Activated CD4-positive, alpha-beta T cell treated with anti-CD3 and anti-CD28 coated beads for 36 hours (primary cell): ENCODE results near the gene KMT2B. TPM values are rescaled to one million over a fixed set of nuclear protein-coding genes. Genes with fewer than 3 reads are reported as not detected.
A peak's percentile ranks its signal among the peaks of the same experiment; 100 is the strongest.

Experiments
- ATAC-seq: fragments of 200-7000 bp; cut with Tn5 transposase; one replicate; pipeline ENCODE4 v1.10.0; 2021; ENCODE audit warnings: mild to moderate bottlenecking, moderate library complexity
- CTCF ChIA-PET: fragments of 350-600 bp; sonication (Branson Sonifier 250); formaldehyde crosslinking; loops from one replicate; lab custom pipeline; 2021; ENCODE audit warnings: antibody characterized with exemption; lab: Charles Lee
- POLR2A ChIA-PET: fragments of 350-600 bp; sonication (Branson Sonifier 250); formaldehyde crosslinking; loops from one replicate; lab custom pipeline; 2021; ENCODE audit warnings: antibody characterized with exemption, inconsistent platforms; lab: Charles Lee
- DNase-seq: peaks from one replicate; pipeline ENCODE4 v3.0.0-alpha.2; 2020
- H3K27ac Mint-ChIP-seq: one replicate; pipeline ENCODE4 v1.8.0; 2021; ENCODE audit warnings: mixed read lengths
- H3K27me3 Mint-ChIP-seq: one replicate; pipeline ENCODE4 v1.8.0; 2021; ENCODE audit warnings: mixed read lengths
- H3K36me3 Mint-ChIP-seq: one replicate; pipeline ENCODE4 v1.8.0; 2021; ENCODE audit warnings: low read depth, mixed read lengths
- H3K4me1 Mint-ChIP-seq: one replicate; pipeline ENCODE4 v1.8.0; 2021; ENCODE audit warnings: mixed read lengths
- H3K4me3 Mint-ChIP-seq: one replicate; pipeline ENCODE4 v1.8.0; 2021; ENCODE audit warnings: mild to moderate bottlenecking, moderate library complexity, mixed read lengths
- H3K9me3 Mint-ChIP-seq: one replicate; pipeline ENCODE4 v1.8.0; 2021; ENCODE audit warnings: low read depth, mixed read lengths
- intact Hi-C, 2 experiments: fragments of 100-400 bp; cut with DNase I in 1 of 2; cut with micrococcal nuclease in 1 of 2; formaldehyde crosslinking; loops; one replicate each; pipeline versions ENCODE4 v1.14.2 to v1.15.1; 2022 to 2024; cut with DNase I, micrococcal nuclease
- total RNA-seq, 2 experiments: library from RNA; stranded (reverse); gene quantifications; one replicate each; pipeline ENCODE4 v1.2.3, GENCODE V29; 2021

The KMT2B gene
- total RNA-seq, 2 experiments from 2014 or later: 48.6 to 49.4 TPM

DNA sequence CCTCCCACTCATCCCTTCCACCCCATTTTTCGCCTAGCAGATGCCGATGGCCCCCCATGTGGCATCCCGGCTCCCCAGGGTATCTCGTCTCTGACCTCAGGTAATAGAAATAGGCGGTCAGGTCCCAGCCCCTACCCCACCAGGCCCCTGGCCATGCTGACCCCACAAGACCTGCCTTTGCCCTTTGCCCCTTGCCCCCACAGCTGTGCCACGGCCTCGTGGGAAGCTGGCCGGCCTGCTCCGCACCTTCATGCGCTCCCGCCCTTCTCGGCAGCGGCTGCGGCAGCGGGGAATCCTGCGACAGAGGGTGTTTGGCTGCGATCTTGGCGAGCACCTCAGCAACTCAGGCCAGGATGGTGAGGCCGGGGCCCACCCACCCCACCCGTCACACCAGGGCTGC is 62.9 kb downstream of the KMT2B start:
- Mint-ChIP-seq H3K36me3 (peaks cover 5% of the 10 kb centered on the region), H3K4me1 (peaks cover 4% of the 10 kb centered on the region), H3K27me3 (no peaks in the 10 kb centered on the region), H3K9me3 (no peaks in the 10 kb centered on the region), H3K4me3 (no peak overlapping the region), H3K27ac (no peak overlapping the region)
- POLR2A ChIA-PET: no interaction called here
- ATAC-seq (no peak), DNase-seq (no peak)
- CTCF ChIA-PET: interaction anchor here (0.5 kb wide), 1 partner anchor 21 kb away, joined by 3 read pairs; no protein-coding TSS in a partner anchor
- intact Hi-C loops: no loop called here

DNA sequence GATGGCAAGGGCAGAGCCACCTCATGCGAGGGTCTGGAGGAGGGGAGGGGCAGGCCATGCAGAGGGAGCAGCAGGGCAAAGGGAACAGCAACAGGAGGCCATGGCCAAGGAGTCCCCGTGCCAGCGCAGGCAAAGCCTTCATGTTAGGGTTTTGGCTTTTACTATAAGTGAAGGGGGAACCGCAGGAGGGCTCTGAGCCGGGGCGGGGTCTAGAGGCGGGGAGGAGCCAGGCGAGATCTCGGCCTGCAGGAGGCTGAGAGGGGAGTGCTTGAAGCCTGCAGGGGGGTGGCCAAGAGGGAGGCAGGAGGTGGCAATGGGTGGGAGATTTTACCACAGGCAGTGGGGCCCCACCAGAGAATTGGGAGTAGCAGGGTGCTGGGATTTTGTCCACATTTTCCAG is 63.8 kb downstream of the KMT2B start:
- DNase-seq (no peak), ATAC-seq (no peak)
- Mint-ChIP-seq H3K4me3 (no peak overlapping the region), H3K4me1 (no peaks in the 10 kb centered on the region), H3K36me3 (peaks cover 5% of the 10 kb centered on the region), H3K27me3 (no peaks in the 10 kb centered on the region), H3K27ac (no peak overlapping the region), H3K9me3 (no peaks in the 10 kb centered on the region)
- intact Hi-C loops: no loop called here
- POLR2A ChIA-PET: no interaction called here
- CTCF ChIA-PET: no interaction called here

DNA sequence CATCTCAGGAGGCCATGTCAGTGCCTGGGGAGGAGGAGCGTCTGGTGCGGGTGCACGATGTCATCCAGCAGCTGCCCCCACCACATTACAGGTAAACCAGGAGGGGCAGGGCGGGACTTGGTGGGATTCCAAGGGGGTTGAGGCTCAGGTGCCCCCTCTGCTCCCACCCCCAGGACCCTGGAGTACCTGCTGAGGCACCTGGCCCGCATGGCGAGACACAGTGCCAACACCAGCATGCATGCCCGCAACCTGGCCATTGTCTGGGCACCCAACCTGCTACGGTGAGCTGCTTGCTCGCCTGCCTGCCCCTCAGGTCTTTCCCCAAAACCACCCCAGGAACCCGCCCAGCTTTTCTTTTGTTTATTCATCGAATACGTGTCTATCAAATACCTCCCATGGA is 64.8 kb downstream of the KMT2B start:
- H3K9me3 Mint-ChIP-seq: no peaks in the 10 kb centered on the region
- H3K27me3 Mint-ChIP-seq: no peaks in the 10 kb centered on the region
- POLR2A ChIA-PET: no interaction called here
- no peak for ATAC-seq
- intact Hi-C loops: no loop called here
- no peaks in the 10 kb centered on the region for H3K4me1 Mint-ChIP-seq
- CTCF ChIA-PET: no interaction called here
- no peak overlapping the region for H3K27ac Mint-ChIP-seq
- no peak overlapping the region for H3K4me3 Mint-ChIP-seq
- no peak for DNase-seq
- H3K36me3 Mint-ChIP-seq: peaks cover 5% of the 10 kb centered on the region

DNA sequence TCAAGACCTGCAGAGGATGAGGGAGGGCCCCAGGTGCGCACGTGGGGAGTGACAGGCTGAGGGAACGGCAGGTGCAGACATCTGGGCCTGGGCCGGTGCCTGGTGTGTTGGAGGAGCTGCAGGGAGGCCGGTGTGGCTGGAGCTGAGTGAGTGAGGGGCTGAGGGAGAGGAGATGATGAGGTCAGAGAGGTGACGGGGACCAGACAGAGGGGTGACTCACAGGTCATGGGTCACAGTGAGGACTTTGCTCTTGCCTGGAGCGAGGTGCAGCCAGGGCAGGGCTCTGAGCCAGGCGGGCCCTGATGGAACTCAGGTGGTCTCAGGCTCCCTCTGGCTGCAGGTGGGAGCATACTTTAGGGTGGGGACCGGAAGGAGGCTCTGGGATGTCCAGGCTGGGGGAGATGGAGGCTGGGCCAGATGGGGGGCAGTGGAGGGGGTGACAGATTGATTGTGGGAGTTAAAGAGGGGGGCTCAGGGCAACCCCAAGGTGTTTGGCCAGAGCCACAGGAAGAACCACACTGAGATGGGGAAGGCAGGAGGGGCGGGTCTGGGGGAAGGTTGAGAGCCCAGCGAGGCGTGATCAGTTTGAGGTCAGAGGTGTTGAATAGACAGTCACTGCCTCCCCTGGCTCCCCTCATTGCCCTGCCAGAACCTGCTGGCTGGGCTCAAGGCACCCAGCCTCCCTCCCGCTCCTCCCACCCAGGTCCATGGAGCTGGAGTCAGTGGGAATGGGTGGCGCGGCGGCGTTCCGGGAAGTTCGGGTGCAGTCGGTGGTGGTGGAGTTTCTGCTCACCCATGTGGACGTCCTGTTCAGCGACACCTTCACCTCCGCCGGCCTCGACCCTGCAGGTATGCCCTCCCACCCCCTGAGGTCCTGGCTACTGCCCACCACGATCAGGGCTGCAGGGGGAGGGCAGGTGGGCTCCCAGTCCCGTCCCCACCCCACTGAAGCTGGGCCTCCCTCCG is 65.9 kb downstream of the KMT2B start:
- Mint-ChIP-seq H3K27me3 (no peaks in the 10 kb centered on the region), H3K4me1 (no peaks in the 10 kb centered on the region), H3K36me3 (peaks cover 5% of the 10 kb centered on the region), H3K9me3 (no peaks in the 10 kb centered on the region), H3K4me3 (no peak overlapping the region), H3K27ac (no peak overlapping the region)
- ChIA-PET POLR2A (no interaction called here), CTCF (no interaction called here)
- ATAC-seq (peak; percentile 16), DNase-seq (no peak)
- intact Hi-C loops: no loop called here

DNA sequence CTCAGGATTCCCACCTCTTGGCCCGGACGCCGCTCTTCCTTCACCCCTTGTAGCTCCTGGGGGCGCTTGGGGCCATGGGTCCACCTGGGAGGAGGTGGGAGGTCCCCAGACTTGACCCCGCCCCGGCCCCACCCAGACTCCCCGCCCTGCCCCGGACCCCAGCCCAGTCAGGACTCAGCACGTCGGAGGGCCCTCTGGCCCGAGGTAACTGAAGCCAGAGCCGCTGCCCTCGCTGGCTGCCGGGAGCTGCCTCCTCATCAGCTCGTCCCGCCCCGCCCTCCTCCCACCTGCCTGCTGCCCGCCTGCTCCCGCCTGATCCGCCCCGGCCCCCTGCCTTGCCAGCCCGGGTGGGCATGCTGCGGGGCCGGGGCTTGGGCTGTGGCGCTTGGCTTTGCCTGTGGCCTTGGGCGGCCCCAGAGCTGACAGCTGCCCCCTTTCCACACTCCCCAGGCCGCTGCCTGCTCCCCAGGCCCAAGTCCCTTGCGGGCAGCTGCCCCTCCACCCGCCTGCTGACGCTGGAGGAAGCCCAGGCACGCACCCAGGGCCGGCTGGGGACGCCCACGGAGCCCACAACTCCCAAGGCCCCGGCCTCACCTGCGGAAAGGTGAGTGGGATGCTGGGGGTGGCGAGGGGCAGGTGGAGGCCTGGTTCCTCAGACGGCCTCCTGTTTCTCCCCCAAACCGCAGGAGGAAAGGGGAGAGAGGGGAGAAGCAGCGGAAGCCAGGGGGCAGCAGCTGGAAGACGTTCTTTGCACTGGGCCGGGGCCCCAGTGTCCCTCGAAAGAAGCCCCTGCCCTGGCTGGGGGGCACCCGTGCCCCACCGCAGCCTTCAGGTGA is 66.9 kb downstream of the KMT2B start:
- POLR2A ChIA-PET: no interaction called here
- no peak overlapping the region for H3K27ac Mint-ChIP-seq
- H3K4me3 Mint-ChIP-seq: no peak overlapping the region
- H3K4me1 Mint-ChIP-seq: no peaks in the 10 kb centered on the region
- H3K9me3 Mint-ChIP-seq: no peaks in the 10 kb centered on the region
- no peaks in the 10 kb centered on the region for H3K27me3 Mint-ChIP-seq
- CTCF ChIA-PET: no interaction called here
- ATAC-seq (no peak), DNase-seq (no peak)
- intact Hi-C loops: no loop called here
- peaks cover 4% of the 10 kb centered on the region for H3K36me3 Mint-ChIP-seq

DNA sequence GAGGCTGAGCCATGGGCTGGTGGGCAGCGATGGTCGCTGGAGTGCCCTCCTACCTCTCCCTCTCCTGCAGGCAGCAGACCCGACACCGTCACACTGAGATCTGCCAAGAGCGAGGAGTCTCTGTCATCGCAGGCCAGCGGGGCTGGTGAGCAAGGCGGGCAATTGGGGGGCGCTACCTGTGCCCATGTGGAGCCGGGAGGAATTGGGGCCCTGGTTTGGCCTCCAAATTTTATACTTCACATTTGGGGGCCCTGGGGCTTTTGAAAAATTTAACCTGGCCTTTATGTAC is 67.5 kb downstream of the KMT2B start:
- intact Hi-C loops: no loop called here
- no peaks in the 10 kb centered on the region for H3K9me3 Mint-ChIP-seq
- ATAC-seq: no peak
- POLR2A ChIA-PET: no interaction called here
- H3K27ac Mint-ChIP-seq: no peak overlapping the region
- H3K27me3 Mint-ChIP-seq: no peaks in the 10 kb centered on the region
- no peak for DNase-seq
- H3K36me3 Mint-ChIP-seq: peaks cover 3% of the 10 kb centered on the region
- H3K4me1 Mint-ChIP-seq: no peaks in the 10 kb centered on the region
- CTCF ChIA-PET: no interaction called here
- no peak overlapping the region for H3K4me3 Mint-ChIP-seq

DNA sequence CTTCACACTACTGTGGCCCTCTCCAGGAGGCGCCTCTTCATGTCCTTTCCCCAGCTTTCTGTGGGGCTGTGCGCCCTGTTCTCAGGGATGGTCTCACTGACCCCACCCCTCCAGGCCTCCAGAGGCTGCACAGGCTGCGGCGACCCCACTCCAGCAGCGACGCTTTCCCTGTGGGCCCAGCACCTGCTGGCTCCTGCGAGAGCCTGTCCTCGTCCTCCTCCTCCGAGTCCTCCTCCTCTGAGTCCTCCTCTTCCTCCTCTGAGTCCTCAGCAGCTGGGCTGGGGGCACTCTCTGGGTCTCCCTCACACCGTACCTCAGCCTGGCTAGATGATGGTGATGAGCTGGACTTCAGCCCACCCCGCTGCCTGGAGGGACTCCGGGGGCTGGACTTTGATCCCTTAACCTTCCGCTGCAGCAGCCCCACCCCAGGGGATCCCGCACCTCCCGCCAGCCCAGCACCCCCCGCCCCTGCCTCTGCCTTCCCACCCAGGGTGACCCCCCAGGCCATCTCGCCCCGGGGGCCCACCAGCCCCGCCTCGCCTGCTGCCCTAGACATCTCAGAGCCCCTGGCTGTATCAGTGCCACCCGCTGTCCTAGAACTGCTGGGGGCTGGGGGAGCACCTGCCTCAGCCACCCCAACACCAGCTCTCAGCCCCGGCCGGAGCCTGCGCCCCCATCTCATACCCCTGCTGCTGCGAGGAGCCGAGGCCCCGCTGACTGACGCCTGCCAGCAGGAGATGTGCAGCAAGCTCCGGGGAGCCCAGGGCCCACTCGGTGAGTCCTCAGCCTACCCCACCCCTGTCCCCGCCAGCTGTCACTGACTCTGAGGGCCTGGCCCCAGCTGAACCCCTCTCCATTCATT is 68.7 kb downstream of the KMT2B start:
- no peaks in the 10 kb centered on the region for H3K27me3 Mint-ChIP-seq
- no peaks in the 10 kb centered on the region for H3K9me3 Mint-ChIP-seq
- no peaks in the 10 kb centered on the region for H3K4me1 Mint-ChIP-seq
- POLR2A ChIA-PET: no interaction called here
- CTCF ChIA-PET: no interaction called here
- DNase-seq (no peak), ATAC-seq (no peak)
- intact Hi-C loops: no loop called here
- H3K36me3 Mint-ChIP-seq: no peaks in the 10 kb centered on the region
- H3K4me3 Mint-ChIP-seq: no peak overlapping the region
- no peak overlapping the region for H3K27ac Mint-ChIP-seq

DNA sequence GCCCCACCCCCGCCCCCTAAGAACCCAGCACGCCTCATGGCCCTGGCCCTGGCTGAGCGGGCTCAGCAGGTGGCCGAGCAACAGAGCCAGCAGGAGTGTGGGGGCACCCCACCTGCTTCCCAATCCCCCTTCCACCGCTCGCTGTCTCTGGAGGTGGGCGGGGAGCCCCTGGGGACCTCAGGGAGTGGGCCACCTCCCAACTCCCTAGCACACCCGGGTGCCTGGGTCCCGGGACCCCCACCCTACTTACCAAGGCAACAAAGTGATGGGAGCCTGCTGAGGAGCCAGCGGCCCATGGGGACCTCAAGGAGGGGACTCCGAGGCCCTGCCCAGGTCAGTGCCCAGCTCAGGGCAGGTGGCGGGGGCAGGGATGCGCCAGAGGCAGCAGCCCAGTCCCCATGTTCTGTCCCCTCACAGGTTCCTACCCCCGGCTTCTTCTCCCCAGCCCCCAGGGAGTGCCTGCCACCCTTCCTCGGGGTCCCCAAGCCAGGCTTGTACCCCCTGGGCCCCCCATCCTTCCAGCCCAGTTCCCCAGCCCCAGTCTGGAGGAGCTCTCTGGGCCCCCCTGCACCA is 69.5 kb downstream of the KMT2B start:
- Mint-ChIP-seq H3K36me3 (no peaks in the 10 kb centered on the region), H3K27me3 (no peaks in the 10 kb centered on the region), H3K27ac (no peak overlapping the region), H3K4me1 (no peaks in the 10 kb centered on the region), H3K4me3 (no peak overlapping the region), H3K9me3 (no peaks in the 10 kb centered on the region)
- DNase-seq (no peak), ATAC-seq (no peak)
- ChIA-PET POLR2A (no interaction called here), CTCF (interaction anchor here (1.0 kb wide), 1 partner anchor 64 kb away, joined by 3 read pairs; no protein-coding TSS in a partner anchor)
- intact Hi-C loops: no loop called here

Other genes with a start within 250 kb of the KMT2B start
- gene KRTDAP, start 227.5 kb upstream of the KMT2B start, total RNA-seq: not detected
- 1 to 10 TPM; 1.1 to 1.3 TPM for gene DMKN, start 204.4 kb upstream of the KMT2B start, total RNA-seq
- not detected for gene SBSN, start 189.7 kb upstream of the KMT2B start, total RNA-seq
- not detected for gene GAPDHS, start 184.5 kb upstream of the KMT2B start, total RNA-seq
- gene TMEM147, start 172.4 kb upstream of the KMT2B start, total RNA-seq: 10 to 100 TPM; 73.1 to 73.8 TPM
- not detected for gene ATP4A, start 154.3 kb upstream of the KMT2B start, total RNA-seq
- gene PMIS2, start 131.8 kb upstream of the KMT2B start, total RNA-seq: not detected
- gene HAUS5, start 105.3 kb upstream of the KMT2B start, total RNA-seq: 10 to 100 TPM; 39.7 to 41.0 TPM
- 10 to 100 TPM; 87.5 to 94.4 TPM for gene RBM42, start 89.0 kb upstream of the KMT2B start, total RNA-seq
- 1 to 10 TPM in 1 of 2 experiments, under 1 TPM in 1; 0.37 to 1.1 TPM for gene ETV2, start 76.3 kb upstream of the KMT2B start, total RNA-seq
- 100 to 1,000 TPM; 385 to 437 TPM for gene COX6B1, start 69.7 kb upstream of the KMT2B start, total RNA-seq
- gene UPK1A, start 51.5 kb upstream of the KMT2B start, total RNA-seq: 1 to 10 TPM; 1.2 to 1.8 TPM
- gene ZBTB32, start 13.4 kb upstream of the KMT2B start, total RNA-seq: 100 to 1,000 TPM; 232 to 265 TPM
- 10 to 100 TPM; 71.4 to 80.2 TPM for gene IGFLR1, start 24.4 kb downstream of the KMT2B start, total RNA-seq
- 10 to 100 TPM; 31.6 to 37.5 TPM for gene U2AF1L4, start 27.4 kb downstream of the KMT2B start, total RNA-seq
- gene PSENEN, start 27.6 kb downstream of the KMT2B start, total RNA-seq: 10 to 100 TPM; 36.0 to 37.9 TPM
- 10 to 100 TPM in 1 of 2 experiments, 1 to 10 TPM in 1; 8.4 to 12.7 TPM for gene LIN37, start 30.6 kb downstream of the KMT2B start, total RNA-seq
- gene HSPB6, start 39.0 kb downstream of the KMT2B start, total RNA-seq: under 1 TPM; 0.53 to 0.93 TPM
- 10 to 100 TPM; 39.8 to 62.8 TPM for gene PROSER3, start 40.2 kb downstream of the KMT2B start, total RNA-seq
- gene ARHGAP33, start 57.6 kb downstream of the KMT2B start, total RNA-seq: 10 to 100 TPM; 27.8 to 35.2 TPM
- gene PRODH2, start 94.8 kb downstream of the KMT2B start, total RNA-seq: not detected
- not detected for gene NPHS1, start 134.5 kb downstream of the KMT2B start, total RNA-seq
- under 1 TPM; 0.93 to 0.98 TPM for gene KIRREL2, start 138.9 kb downstream of the KMT2B start, total RNA-seq
- 1 to 10 TPM; 2.3 to 3.0 TPM for gene APLP1, start 150.6 kb downstream of the KMT2B start, total RNA-seq
- gene NFKBID, start 182.5 kb downstream of the KMT2B start, total RNA-seq: 10 to 100 TPM; 60.1 TPM
- 10 to 100 TPM; 27.0 to 32.7 TPM for gene HCST, start 184.5 kb downstream of the KMT2B start, total RNA-seq
- not detected for gene TYROBP, start 190.3 kb downstream of the KMT2B start, total RNA-seq
- 1 to 10 TPM; 7.8 to 8.3 TPM for gene LRFN3, start 218.4 kb downstream of the KMT2B start, total RNA-seq